K562 (cell line): ENCODE measurements around the gene MEGF11. TPM values are rescaled to one million over a fixed set of nuclear protein-coding genes. Genes with fewer than 3 reads are reported as not detected.

Source experiments
- BRCA1 ChIP-seq, 2 experiments: fragments of 450-650 bp in 1 of 2; sonication (generic) in 1 of 2; formaldehyde crosslinking in 1 of 2; IDR thresholded peaks; 2 replicates each; pipeline versions ENCODE4 v1.5.0 to v1.6.1; 2017 to 2020; ENCODE audit warnings: mild to moderate bottlenecking in 1 of 2, missing genetic modification reagents in 1 of 2
- CBFA2T2 ChIP-seq: fragments of 450-650 bp; conservative IDR thresholded peaks from 2 replicates; pipeline ENCODE4 v1.6.1; 2017; ENCODE audit warnings: mild to moderate bottlenecking
- CBFA2T3 ChIP-seq: fragments of 450-650 bp; IDR thresholded peaks from 2 replicates; pipeline ENCODE4 v1.6.1; 2017
- CXXC5 ChIP-seq: fragments of 250-450 bp; sonication (Bioruptor Pico); IDR thresholded peaks from 2 replicates; pipeline ENCODE4 v1.8.0; 2022; ENCODE audit warnings: inconsistent platforms, mild to moderate bottlenecking, moderate library complexity
- GABPB1 ChIP-seq: sonication (generic); formaldehyde crosslinking; IDR thresholded peaks from 2 replicates; pipeline ENCODE4 v1.8.0; 2022; ENCODE audit warnings: mild to moderate bottlenecking, missing genetic modification reagents
- HDAC2 ChIP-seq: fragments of 450-650 bp; IDR thresholded peaks from 2 replicates; pipeline ENCODE4 v1.6.1; 2016; ENCODE audit warnings: mild to moderate bottlenecking
- HDAC6 ChIP-seq: IDR thresholded peaks from 2 replicates; pipeline ENCODE4 v1.6.1; 2012; ENCODE audit warnings: low read depth, mild to moderate bottlenecking, control low read depth, inconsistent platforms, low read length, moderate library complexity
- IRF9 ChIP-seq: fragments of 450-650 bp; IDR thresholded peaks from 2 replicates; pipeline ENCODE4 v1.6.1; 2016; ENCODE audit warnings: missing biosample characterization, missing genetic modification characterization
- MEIS2 ChIP-seq: fragments of 450-650 bp; IDR thresholded peaks from 2 replicates; pipeline ENCODE4 v1.6.1; 2014; ENCODE audit warnings: mild to moderate bottlenecking; ENCODE audit not compliant: partially characterized antibody
- MNT ChIP-seq, 2 experiments: fragments of 450-650 bp; conservative IDR thresholded peaks; 2 replicates each; pipeline ENCODE4 v1.6.1; 2017; ENCODE audit warnings: mild to moderate bottlenecking in 2 of 2, moderate library complexity in 2 of 2
- NFE2L1 ChIP-seq: fragments of 450-650 bp; IDR thresholded peaks from 2 replicates; pipeline ENCODE4 v1.6.1; 2016; ENCODE audit warnings: missing genetic modification characterization, low read depth, mild to moderate bottlenecking, missing compliant biosample characterization, moderate library complexity, borderline replicate concordance
- NR2C1 ChIP-seq, 2 experiments: fragments of 450-650 bp; IDR thresholded peaks; 2 replicates each; pipeline ENCODE4 v1.6.1; 2017; ENCODE audit warnings: mild to moderate bottlenecking in 2 of 2, antibody characterized with exemption in 1 of 2, inconsistent platforms in 1 of 2, missing compliant biosample characterization in 1 of 2, missing genetic modification characterization in 1 of 2
- PBX2 ChIP-seq, 2 experiments: IDR thresholded peaks in 1 of 2; conservative IDR thresholded peaks in 1 of 2; 2 replicates each; pipeline ENCODE4 v1.6.1; 2016; ENCODE audit warnings: low read depth in 2 of 2, mild to moderate bottlenecking in 1 of 2, missing compliant biosample characterization in 1 of 2, missing genetic modification characterization in 1 of 2, moderate library complexity in 1 of 2
- PHB2 ChIP-seq: fragments of 450-650 bp; IDR thresholded peaks from 2 replicates; pipeline ENCODE4 v1.6.1; 2017; ENCODE audit warnings: low read depth
- SMAD2 ChIP-seq: fragments of 150-350 bp; IDR thresholded peaks from 2 replicates; pipeline ENCODE4 v1.6.1; 2014; ENCODE audit warnings: low read depth, mild to moderate bottlenecking, low read length
- SMARCA4 ChIP-seq: fragments of 450-650 bp; IDR thresholded peaks from 2 replicates; pipeline ENCODE4 v1.6.1; 2016
- SMARCE1 ChIP-seq: fragments of 450-650 bp; IDR thresholded peaks from 2 replicates; pipeline ENCODE4 v1.7.1; 2016; ENCODE audit warnings: mild to moderate bottlenecking
- STAT5A ChIP-seq: IDR thresholded peaks from 2 replicates; pipeline ENCODE4 v1.6.1; 2012; ENCODE audit warnings: low read length, inconsistent platforms, borderline replicate concordance
- TCF3 ChIP-seq: sonication (generic); formaldehyde crosslinking; IDR thresholded peaks from 2 replicates; pipeline ENCODE4 v1.4.0; 2020; ENCODE audit warnings: mild to moderate bottlenecking, missing genetic modification reagents
- TOE1 ChIP-seq, 2 experiments: fragments of 450-650 bp in 1 of 2; sonication (generic) in 1 of 2; formaldehyde crosslinking in 1 of 2; IDR thresholded peaks; 2 replicates each; pipeline versions ENCODE4 v1.7.1 to v1.8.0; 2016 to 2022; ENCODE audit warnings: borderline replicate concordance in 2 of 2, mild to moderate bottlenecking in 2 of 2, antibody characterized with exemption in 1 of 2, inconsistent platforms in 1 of 2, low read depth in 1 of 2, missing genetic modification reagents in 1 of 2, moderate library complexity in 1 of 2
- ZNF175 ChIP-seq: fragments of 200-800 bp; sonication (Bioruptor generic); IDR thresholded peaks from 2 replicates; pipeline ENCODE4 v1.6.1; 2016; ENCODE audit warnings: low read depth, mild to moderate bottlenecking, missing genetic modification characterization, missing compliant biosample characterization
- ZNF23 ChIP-seq: fragments of 250-450 bp; sonication (Bioruptor Pico); IDR thresholded peaks from 2 replicates; pipeline ENCODE4 v1.4.0; 2020; ENCODE audit warnings: mild to moderate bottlenecking
- ZNF696 ChIP-seq: fragments of 250-450 bp; sonication (Bioruptor Pico); conservative IDR thresholded peaks from 2 replicates; pipeline ENCODE4 v1.4.0; 2020; ENCODE audit warnings: mild to moderate bottlenecking, moderate library complexity
- polyA plus RNA-seq, 8 experiments: library from polyadenylated mRNA; depleted of rRNA in 4 of 8; stranded (reverse) in 5 of 8; unstranded in 3 of 8; fragments of >200 nt; fragmentation: Nextera tagmentation in 2 of 8; fragmentation: Illumina TruSeq in 1 of 8; extraction: Ambion mirVana in 2 of 8; extraction: Trizol in 1 of 8; gene quantifications; 2 replicates each; pipeline versions ENCODE4 v1.2.1 to v1.2.3, GENCODE V29; 2011 to 2014; ENCODE audit warnings: inconsistent platforms in 1 of 8, missing spikeins in 1 of 8
- total RNA-seq, 7 experiments: library from RNA; depleted of rRNA in 6 of 7; stranded (reverse); fragments of >200 nt in 6 of 7; fragmentation: Illumina TruSeq in 2 of 7; extraction: Trizol in 2 of 7; gene quantifications; 2 replicates each; pipeline versions ENCODE4 v1.2.1 to v1.2.3, GENCODE V29; 2011 to 2021; ENCODE audit warnings: low replicate concordance in 1 of 7

The MEGF11 gene
- total and polyA plus RNA-seq, 9 of the 15 experiments (the other 6 are each of a cell fraction or from before 2014, with no cell fraction given) = 0.06 to 0.23 (median 0.20) TPM; not detected in 6

- peak; percentile 93 for TF ChIP-seq CBFA2T3
- no peak for TF ChIP-seq ZNF696 (CRISPR knock-in tag)
- TF ChIP-seq SMARCE1 = peak; percentile 77
- peak; percentile 58 for TF ChIP-seq CXXC5 (CRISPR knock-in tag)
- no peak for TF ChIP-seq ZNF23 (CRISPR knock-in tag)
- TF ChIP-seq NR2C1 (IDR thresholded peaks at IDR 0.05) = no peak
- no peak for TF ChIP-seq NR2C1 (tag; IDR thresholded peaks at IDR 0.05)
- TF ChIP-seq BRCA1 (IDR thresholded peaks at IDR 0.05) = no peak
- no peak for TF ChIP-seq BRCA1 (CRISPR knock-in tag; IDR thresholded peaks at IDR 0.05)
- no peak for TF ChIP-seq GABPB1 (CRISPR knock-in tag)
- TF ChIP-seq SMAD2 = no peak
- no peak for TF ChIP-seq HDAC6
- TF ChIP-seq NFE2L1 = no peak
- peak; percentile 32; the same call in 1 of the 2 replicates for TF ChIP-seq PHB2
- 0 out of 2 replicates have a peak, but pooled peaks have one; percentile 10 for TF ChIP-seq STAT5A
- TF ChIP-seq MEIS2 = no peak
- TF ChIP-seq PBX2 (CRISPR knock-in tag; IDR thresholded peaks at IDR 0.05; ENCODE audit: low read depth) = no peak
- no peak for TF ChIP-seq PBX2 (tag; conservative IDR thresholded peaks at IDR 0.05; ENCODE audit: low read depth)
- no peak for TF ChIP-seq IRF9
- TF ChIP-seq CBFA2T2 = peak; percentile 81
- TF ChIP-seq TCF3 (CRISPR knock-in tag) = peak; percentile 79
- TF ChIP-seq ZNF175 (CRISPR knock-in tag) = no peak
- TF ChIP-seq TOE1 (IDR thresholded peaks at IDR 0.05; ENCODE audit: borderline replicate concordance) = no peak
- TF ChIP-seq TOE1 (CRISPR knock-in tag; IDR thresholded peaks at IDR 0.05; ENCODE audit: borderline replicate concordance, low read depth) = no peak
- TF ChIP-seq SMARCA4 = peak; percentile 69
- peak in 1 of 2 experiments; percentile 21; a peak in 1 of 4 replicates for TF ChIP-seq MNT (conservative IDR thresholded peaks at IDR 0.05)
- TF ChIP-seq HDAC2 = peak; percentile 71; the same call in 1 of the 2 replicates
Observed at GRCh38 chr15:66291816-66292570, 38.4 kb upstream of the MEGF11 start (continued).
